LNCAP (cell line): ENCODE measurements around the gene SLC22A23.

Experiments used
- CTCF ChIP-seq: fragments of 450-650 bp; IDR thresholded peaks from 2 replicates; pipeline ENCODE4 v1.5.1; 2017; ENCODE audit warnings: mild to moderate bottlenecking

Gene SLC22A23

DNA sequence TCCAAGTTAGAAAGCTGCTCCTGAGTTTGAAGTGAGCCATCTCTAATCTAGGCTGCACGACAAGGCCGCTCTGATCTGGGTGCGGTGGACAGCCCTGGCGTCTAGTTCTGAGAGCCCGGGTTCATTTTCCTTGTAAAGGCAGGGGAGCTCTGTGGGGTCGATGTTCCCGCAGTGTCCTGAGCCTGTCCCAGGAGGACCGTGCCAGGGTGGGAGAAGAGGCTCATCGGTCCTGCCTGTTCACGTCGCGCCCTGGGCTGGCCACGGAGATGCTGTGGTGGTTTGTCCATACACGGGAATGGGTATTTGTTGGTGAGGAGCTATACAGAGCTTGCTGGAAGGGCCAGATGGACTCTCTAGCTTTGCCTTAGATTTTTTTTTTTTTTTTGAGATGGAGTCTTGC lies 171.1 kb downstream of the SLC22A23 start:
- no peak for TF ChIP-seq CTCF

DNA sequence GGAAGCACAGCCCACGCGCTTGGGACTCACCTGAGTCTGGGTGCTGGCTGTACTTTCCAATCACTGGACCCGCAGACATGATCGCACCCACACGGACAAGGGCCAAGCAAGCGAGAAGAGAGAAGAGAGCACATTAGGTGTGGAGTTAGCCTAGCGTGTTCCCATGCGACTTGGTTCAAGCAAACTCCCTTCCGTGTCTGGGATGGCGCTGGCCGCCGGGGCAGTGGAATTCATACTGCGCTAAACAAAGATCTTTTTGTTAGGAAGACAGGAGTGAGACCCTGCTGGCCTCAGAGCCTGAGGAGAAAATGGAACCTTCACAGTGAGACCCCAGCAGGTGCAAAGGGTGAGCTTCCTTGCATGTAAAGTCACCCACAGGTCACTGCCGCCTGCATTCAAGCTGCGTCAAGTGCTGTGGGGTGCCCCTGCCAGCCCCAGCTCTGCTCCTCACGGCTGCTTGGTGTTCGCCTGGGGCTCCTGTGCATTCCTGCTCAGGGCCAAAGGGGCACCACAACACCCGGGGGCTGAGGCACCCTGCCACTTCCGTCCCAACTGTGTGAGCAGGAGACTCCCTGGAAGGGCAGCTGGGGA lies 171.7 kb downstream of the SLC22A23 start:
- no peak for TF ChIP-seq CTCF

- no peak for TF ChIP-seq CTCF
Measured at GRCh38 chr6:3284436-3284876, 172.4 kb downstream of the SLC22A23 start.

DNA sequence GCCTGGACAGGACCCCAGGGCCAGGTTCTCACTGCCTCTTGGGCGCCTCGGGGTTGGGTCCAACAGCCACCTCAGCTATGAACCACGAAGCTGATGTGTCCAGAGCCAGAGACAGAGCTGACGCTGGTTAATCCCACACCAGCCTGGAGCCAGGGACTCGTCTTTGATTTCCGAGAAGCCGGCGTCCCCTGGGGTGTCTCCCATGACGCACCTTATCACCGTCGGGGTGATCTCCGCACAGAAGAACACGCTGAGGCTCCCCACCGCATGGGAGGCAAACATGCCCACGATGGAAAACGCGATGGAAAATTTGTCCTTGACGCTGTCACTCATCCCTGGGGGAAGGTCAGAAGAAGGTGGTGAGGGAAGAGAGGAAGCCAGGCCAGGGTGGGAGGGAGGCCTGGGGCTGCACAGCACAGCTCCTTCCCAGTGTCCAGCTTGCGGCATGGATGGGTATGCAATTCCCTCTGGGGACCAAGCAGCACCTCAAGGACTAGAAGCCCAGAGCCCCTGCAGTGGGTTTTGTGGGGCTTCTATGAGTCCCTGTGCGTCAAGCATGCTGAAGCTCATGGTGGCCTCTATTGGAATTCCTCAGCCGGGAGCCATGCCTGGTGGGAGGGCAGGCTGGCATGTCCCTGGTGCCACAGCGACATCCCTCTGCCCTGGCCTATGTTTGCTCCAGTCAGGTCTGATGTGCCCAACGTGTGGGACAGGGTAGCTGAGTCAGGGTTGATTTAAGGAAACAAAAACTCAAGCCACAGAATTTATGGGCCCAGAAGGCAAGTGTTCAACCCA lies 173.0 kb downstream of the SLC22A23 start:
- TF ChIP-seq CTCF: no peak

GRCh38 chr6:3283241-3283640 lies 173.6 kb downstream of the SLC22A23 start:
- no peak for TF ChIP-seq CTCF

DNA sequence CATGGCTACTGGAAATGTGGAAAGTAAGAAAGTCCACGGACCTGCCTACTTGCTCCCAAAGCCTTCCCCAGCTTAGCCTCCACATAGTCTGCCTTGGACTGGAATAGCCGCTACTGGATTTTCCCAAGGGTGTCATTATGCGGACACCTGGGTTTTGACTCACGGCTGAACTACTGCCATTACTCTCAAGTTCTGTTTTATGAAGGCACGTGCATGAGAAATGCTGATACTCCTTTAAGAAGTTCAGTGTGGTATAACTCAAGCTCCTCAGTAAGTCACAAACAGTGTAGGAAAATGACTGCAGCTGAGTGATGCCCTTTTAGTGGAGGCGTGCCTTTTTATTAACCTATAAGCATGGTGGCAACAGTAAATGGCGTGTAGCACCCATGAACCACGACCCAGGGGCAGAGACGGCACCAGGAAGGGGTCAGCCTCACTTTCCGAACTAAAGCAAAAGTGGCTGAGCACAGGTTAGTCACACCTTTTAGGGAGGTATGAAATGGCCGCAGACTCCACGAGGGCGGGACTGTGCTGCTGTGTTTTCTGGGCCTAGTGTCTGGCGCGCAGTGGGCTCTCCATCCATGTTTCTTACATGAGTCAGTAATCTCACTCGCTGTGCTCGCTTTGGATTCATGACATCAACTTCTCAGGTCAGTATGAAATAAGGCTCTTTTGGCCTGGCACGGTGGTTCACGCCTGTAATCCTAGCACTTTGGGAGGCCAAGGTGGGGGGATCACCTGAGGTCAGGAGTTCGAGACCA lies 174.2 kb downstream of the SLC22A23 start:
- no peak for TF ChIP-seq CTCF

- TF ChIP-seq CTCF: no peak
Measured at GRCh38 chr6:3281631-3282475, 175.0 kb downstream of the SLC22A23 start.
